Measurements from ENCODE around the gene ITGB7.
A peak's percentile ranks its signal among the peaks of the same experiment; 100 is the strongest.

ITGB7 gene

DNA sequence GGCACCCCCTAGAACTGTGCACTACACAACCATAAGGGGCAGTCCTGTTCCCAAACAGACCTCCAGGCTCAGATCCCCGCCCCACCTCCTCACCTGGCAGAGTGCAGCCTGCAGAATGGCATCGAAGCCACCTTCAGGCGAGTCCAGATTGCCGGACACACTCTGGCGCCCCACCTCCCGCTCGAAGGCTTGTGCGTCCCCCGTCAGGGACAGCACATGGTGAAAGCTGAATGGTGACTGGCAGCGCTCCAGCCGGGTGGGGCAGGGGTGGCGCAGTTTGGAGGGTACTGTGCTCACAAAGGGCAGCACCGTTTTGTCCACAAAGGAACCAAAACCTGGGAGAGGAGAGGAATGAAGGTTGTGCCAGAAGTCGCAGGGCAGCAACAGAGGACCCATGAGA lies 10.6 kb downstream of the ITGB7 start:
- no peak for DNase-seq (ENCODE audit: low spot score)

DNA sequence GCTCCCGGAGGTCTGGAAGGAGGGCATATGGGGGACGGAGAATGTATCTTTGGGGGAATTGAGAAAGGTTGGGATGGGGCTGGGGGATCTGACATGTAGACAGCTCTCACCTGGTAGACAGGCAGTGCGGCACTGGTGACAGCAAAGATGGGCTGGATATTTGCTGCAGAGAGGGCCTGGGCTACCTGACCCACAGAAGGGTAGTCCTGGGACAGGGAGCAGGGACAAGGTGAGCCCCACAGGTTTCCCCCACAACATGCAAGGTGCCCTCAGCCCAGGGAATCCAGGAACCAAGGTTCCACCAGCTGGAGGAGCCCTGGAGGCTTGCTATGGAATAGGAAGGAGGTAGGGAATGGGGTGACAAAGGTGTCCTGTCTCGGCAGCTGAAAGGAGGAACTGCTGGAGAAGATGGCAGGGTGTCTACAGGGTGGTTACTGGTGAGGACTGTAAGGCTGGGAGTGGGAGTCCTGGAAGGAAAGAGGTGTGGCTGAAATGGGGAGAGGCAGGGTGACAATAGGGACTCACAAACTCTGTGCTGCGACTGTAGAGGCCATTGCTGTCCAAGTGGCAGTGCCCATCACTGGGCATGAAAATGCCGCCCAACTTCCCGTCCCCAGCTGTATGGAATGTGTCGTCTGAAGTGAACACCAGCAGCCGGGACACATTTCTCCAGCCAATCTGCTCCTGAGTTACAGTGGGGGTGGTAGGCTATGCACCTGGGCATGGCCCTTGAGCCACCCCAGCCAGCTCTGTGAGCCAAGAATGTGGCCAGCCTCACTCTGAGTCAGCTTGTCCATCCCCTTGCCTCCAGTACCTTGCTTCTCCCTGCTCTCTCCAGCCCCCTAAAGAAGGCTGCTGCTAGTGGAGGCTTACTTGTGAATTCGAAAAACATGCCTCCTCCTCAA lies 11.3 kb downstream of the ITGB7 start:
- no peak for DNase-seq (ENCODE audit: low spot score)

DNA sequence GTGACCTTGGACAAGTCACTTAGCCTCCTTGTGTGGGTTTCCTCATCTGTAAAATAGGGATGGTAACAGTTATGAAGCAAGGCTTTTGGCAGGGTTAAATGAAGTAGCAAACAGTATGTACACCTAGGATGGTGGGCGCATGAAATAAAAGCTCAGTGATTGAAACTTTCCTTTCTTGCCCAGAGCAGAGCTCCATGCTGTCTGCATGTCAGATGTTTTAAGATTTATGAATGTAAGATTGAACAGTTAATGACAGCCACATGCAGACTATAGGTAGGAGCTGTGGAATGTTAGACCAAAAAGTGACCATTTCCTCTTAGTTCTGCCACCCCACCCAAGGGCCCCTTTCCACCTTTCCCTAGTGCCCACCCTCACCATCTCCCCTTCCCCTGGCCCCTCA lies 12.1 kb downstream of the ITGB7 start:
- no peak for DNase-seq (ENCODE audit: low spot score)

DNA sequence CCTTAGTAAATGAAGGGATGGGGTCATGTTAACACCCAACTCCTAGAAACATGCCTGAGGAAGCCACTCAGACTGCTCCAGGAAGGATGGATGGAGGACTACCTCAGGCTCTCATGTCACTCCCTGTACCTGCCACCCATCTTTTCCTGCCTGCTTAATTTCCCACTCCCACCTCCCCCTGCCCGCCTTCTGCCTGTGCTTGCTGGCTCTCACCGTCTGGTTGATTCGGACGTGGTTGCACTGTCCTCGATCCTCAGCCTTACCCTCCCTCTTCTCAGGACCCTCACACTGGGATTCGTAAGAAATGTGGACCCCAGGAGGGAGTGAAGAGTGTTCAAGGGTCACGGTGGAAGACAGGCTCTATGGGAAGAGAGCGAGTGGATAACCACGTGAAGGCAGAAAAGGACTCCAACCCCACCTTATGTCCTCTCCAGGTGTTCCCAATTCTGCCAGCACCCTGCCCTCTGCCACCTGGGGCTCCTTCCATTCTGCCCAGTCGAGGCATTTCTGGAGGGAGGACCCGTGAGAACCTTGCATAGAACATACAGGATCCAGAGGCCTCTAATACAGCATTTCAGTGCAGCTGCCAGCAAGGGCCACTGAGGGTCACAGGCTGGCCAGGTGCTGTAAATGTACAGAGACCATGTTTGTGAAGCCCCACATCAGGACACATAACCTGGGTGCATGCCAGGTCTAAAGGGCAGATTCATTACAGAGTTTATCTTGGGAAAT lies 12.9 kb downstream of the ITGB7 start:
- DNase-seq (ENCODE audit: low spot score), result no peak

DNA sequence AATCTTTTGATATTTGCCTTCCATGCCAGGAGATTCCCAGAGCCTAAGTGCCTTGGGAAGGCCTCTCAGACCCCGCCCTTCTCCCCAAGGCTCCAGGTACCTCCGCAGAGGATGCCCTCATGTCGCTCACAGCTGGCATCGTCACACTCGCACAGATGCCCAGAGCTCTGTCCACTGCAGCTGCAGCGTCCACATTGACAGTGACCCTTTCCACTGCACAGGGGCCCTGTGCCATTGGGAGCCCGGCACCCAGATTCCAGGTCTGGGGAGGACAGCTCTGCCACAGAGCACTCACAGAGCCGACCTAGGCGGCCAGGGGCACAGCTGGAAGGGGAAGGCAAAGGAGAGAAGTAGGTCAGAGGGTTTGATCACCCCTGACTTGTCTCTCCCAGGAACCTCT lies 14.0 kb downstream of the ITGB7 start:
- no peak for DNase-seq (ENCODE audit: low spot score)

DNA sequence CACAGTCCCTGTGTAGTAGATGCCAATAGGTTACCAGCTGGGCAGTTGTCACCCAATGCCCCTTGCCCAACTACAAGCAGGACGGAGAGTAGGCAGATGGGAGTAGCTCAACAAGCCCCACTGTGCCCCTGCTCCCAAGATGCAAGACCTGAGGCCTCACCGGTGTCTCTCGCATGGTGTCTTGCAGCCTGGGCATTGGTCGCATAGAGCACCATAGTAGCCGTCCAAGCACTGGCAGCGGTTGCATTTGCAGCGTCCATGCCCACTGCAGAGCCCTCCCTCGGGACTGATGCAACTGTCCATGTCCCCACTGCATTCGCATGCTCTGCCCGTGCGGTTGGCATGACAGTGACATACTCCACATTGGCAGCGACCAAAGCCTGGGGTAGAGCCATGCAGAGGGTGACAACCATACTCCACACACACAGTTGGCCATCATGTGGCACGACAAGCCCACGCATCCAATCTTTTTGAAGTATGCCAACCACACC lies 14.5 kb downstream of the ITGB7 start:
- DNase-seq (ENCODE audit: low spot score), result no peak

DNA sequence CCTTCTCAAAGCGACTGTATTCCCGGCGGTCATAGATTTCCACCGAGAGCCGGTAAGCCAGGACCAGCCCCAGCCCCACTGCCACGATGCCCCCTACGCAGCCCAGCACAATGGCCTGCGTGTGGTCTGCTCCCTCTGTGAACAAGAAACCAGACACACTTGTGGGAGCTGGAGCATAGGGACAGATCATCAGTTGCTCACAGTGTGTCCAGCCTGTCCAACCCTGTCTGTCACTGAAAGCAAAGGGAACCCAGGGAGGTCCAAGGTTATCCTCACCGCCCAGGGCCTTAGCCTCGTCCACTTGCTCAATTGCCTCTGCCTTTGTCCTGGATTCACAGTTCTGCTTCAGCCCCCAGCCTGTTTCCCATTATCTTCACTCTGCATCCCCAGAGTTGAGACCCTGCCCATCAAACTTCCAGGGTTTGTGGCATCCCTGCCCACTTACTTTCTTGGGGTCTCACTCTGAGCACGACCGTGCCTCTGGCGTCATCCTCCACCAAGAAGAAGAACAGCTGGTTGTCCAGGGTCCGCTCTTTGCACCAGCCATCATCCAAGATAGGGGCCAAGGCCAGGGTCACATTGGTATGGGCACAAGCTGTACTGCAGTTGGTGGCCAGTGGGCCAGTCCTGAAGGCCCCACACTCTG lies 15.0 kb downstream of the ITGB7 start:
- DNase-seq (ENCODE audit: low spot score), result no peak

DNA sequence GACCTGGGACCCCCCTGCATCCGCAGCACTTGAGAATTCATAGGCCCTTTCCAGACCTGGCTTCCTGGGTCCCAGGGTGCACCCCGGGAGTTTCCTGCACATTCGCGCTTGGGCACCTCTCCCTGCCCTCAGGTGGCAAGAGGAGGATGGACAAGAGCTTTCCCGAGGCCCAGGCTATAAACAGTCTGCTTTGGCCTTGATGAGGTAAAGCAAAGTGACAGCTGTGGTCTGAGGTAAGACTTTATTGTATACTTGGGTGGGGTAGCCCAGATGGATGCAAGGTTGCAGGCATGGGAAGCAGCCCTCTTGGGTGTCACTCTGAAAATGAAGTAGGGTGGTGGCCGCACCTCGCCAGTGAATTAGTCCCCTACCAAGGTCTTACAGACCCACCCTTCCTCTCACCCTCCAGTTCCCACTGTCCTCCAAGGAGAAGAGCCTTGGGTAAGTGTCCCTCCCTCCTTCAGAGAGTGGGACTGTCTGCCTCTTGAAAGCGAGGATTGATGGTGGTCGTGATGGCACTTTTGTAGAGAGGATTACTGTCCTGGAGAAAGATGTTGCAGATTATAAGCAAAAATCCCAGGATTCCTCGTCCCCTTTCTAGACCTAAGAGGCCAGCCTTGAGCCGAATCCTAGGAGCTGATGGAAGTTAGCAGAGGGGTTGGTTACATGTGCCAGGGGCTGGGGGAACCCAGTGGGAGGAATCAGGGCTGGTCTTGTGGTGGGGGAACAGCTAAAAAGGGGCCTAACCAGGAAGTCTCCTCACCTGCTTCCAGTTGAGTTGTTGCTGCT lies 15.8 kb downstream of the ITGB7 start:
- no peak for DNase-seq (ENCODE audit: low spot score)

DNA sequence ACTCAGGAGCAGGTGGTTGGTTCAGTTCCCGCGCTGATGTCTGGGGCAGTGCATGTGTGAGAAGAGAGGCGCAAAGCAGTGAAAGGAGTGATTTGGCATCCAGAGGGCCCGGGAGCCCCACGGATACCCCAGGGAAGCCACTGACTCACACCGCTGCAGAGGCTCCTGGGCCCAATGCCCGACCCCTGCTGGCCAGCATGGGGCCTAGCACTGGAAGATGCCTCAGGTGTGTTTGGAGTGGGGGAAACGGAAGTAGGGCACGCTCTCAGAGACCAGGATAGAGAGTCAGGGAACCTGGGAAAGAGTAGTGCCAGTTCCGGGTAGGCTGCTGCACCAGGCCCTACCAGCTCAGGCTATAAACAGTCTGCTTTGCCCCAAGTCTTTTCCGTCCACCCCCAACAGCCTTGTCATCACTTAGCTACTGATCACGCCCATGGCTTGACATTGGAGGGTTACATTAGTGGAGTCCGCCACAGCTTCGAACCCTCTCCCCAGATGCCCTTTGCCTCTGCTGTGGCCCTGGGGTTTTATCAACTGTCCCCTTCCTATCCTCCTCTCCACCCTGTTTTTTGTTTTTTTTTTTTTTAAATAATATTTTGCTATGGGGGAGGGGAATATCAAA lies 16.8 kb downstream of the ITGB7 start:
- peak; percentile 89 for DNase-seq (ENCODE audit: low spot score)

DNA sequence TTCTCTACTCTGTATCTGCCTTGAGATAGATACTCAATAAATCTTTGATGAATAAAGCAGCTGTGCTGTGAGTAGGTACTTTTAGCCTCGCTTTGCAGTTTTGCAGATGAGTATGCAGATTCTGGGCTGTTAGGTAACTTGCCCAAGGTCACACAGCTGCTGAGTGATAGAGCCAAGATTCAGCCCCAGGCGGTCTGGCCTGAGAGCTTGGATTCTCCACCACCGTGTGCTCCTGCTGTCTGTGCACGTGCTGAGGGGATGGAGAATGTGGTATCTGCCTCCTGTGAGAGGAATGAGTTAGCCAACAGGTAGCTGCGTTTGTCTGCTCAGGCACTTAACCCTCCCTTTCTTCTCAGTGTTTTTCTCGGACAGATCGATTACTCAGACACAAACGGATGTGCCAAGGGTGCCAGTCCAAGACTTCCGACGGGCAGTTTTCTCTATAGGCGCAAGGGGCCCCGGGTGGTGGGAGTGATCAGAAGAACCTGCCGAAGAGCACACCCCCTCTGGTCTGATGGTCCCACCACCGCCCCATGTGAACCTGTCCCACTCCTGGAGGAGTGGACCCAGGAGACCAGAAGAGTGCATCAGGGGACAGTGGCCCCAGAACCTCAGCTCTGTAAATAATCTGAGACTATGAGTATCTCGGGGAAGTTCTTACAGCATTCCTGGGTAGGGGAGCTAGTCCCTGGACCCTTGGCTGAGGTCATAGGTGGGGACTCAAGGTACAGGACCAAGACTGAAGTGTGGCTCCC lies 19.7 kb downstream of the ITGB7 start:
- no peak for DNase-seq (ENCODE audit: low spot score)

DNA sequence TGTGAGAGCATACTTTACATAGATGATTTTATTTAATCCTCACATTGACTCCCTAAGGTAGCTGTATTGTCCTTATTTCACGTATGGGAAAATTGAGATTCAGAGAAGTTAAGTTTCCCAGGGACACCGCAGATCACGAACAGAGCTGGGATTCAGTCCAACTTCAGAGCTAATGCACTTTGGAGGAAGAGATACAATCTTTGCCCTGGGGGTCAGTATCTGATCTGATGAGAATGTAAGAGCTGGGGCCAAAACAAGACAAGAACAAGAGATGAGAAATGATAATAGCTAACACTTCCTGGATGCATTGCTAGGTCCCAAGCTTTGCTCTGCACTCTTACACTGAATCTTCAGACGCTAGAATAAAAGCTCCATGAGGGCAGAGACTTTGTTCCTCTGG lies 20.3 kb downstream of the ITGB7 start:
- DNase-seq (ENCODE audit: low spot score), result no peak

DNA sequence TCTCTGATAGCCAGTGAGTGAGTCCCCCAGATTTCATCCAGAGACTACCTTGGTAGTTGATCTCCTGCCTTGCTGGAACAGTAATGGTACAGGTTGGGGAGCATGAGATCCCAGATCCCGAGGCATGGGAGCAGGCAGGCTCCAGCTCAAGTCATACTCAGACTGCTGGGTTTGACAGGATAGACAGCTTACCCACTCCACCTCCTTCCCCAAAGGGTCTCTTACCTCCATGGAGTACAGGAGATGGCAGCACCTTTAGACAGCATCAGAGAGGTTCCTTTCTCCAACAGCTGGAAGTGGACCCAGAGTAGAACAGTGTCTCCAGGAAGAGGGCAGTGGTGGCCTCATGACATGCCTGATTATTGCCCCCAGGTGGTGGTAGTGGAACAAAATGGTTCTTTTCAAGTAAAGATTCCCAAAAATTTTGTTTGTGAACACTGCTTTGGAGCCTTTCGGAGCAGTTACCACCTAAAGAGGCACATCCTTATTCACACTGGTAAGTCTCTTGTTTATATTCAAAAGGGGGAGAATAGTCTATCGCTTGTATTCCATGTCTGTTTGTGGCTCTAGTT lies 21.4 kb downstream of the ITGB7 start:
- DNase-seq (ENCODE audit: low spot score), result no peak

DNA sequence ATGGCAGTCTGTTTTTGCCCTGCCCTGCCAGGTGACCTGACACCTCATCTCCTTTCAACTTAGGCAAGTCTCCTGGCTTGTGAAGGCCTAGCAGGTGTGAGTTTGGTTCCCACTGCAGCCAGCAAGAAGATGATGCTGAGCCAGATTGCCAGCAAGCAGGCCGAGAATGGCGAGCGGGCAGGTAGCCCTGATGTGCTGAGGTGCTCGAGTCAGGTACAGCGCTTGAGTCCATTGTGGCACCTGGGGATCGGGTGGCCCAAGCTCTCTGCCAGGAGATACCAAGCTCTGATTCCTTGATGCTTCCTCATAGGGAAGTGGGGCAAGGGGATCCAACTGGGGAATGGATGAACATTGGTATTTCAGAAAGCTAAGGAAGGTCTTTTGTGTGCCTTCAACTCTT lies 22.2 kb downstream of the ITGB7 start:
- no peak for DNase-seq (ENCODE audit: low spot score)

DNA sequence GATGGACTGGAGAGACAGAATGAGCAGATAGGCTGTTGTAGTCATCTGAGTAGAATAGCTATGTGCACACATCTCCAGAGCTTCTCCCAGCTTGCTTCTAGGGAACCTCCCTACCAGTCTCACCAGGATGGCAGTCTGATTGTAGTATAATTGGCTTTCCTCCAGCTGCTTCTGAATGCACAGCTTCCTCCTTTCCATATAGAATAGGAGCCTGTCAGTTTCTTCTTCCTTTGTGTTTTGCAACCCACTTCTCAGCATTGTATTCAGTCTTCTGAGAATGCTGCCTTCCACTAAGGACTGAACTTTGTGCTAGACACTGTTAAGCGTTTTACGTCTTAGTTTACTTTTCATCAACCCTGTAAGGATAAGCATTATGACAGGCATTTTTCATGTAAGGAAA lies 24.1 kb downstream of the ITGB7 start:
- DNase-seq (ENCODE audit: low spot score), result no peak

DNA sequence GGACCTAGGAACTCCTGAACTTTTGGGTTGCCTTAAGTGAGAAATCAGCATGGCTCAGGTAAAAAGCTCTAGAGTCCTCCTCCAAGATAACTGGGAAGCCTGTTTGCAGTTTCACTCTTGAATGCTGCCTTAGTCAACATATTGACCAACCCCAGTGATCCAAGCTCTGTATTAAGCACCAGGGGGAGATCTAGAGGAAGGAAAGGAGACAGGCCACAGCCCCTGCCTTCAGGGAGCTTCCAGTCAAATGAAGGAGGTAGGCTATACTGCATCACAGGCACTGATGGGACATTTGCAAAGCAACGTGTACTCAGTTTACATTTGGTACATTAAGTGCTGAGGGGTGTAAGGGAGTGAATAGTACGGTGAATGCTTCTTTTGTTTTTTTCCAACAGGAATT lies 25.1 kb downstream of the ITGB7 start:
- no peak for DNase-seq (ENCODE audit: low spot score)

DNA sequence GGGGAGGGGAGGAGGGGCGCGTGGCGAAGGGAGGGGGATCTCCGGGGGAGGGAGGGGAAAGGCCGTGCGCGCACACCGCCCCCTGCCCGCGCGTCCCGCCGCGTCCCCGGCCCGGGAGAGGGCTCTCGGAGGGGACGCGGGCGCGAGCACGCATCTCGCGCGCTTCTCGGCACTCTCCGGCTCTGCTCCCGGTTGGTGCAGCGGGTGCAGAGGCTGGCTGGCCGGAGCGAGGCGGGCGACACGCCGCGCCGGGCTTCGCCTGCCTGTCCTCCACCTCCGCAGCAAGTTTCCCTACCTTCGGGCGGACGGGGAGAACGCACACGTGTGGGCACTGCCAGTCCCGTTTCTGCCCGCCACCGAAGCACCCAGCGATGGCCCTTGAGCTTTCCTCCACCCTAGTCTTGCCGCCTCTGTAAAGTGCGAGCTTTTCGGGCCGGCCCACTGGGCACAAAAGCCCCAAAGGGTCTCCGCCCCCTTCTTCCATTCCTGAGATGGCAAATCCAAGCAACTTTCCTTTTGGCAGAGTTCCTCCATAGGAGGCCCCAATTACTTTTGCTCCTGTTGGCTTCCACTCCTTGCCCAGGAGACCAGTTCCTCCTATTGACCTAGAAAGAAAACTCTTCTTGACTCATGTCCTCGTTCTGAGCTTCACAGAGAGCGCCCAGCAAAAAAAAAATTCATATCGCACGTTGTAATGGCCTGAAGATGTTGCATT lies 26.0 kb downstream of the ITGB7 start:
- DNase-seq (ENCODE audit: low spot score), result peak; percentile 96

DNA sequence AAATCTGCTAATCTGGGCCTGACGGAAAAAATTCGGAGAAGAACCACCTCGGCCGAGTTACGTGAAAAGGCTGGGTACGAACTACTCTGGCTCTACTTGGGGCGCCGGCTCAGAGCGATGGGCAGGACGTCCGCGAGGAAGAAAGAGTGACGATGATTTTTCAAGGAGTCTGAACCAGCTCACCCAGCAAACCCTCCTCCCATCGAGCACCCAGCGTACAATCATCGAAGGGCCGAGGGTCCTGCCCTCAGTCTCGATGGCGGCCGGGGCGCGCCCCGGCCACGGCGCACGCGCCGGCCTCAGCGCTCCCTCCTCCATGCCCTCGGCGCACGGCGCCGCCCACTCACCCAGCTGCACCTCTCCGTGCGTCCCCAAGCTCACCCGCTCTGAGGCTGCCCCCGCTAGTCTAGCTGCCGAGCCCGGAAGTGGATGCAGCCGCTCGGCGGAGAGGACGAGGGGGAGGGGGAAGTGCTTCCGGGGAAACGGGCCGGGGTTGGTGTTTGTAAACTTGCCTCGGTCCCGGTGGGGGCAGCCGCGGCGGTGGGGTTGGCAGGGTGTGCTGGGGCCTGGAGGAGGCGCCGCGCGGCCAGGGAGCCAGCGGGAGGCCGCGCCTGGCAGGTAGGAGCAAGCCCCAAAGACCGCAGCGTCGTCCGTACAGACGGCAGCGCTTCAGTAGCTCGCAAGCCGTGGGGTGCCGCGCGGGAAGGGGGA lies 26.7 kb downstream of the ITGB7 start, which contains the start of the genes CSAD and ZNF740:
TSS of gene CSAD (minus strand) at position 706 of the 711 bp plus-strand sequence. CDS start 7,455 bp downstream, outside the sequence.
TSS of gene ZNF740 (plus strand) at position 503 of the 711 bp plus-strand sequence. CDS start 1,262 bp downstream, outside the sequence.
- DNase-seq (ENCODE audit: low spot score), result peak; percentile 98

DNA sequence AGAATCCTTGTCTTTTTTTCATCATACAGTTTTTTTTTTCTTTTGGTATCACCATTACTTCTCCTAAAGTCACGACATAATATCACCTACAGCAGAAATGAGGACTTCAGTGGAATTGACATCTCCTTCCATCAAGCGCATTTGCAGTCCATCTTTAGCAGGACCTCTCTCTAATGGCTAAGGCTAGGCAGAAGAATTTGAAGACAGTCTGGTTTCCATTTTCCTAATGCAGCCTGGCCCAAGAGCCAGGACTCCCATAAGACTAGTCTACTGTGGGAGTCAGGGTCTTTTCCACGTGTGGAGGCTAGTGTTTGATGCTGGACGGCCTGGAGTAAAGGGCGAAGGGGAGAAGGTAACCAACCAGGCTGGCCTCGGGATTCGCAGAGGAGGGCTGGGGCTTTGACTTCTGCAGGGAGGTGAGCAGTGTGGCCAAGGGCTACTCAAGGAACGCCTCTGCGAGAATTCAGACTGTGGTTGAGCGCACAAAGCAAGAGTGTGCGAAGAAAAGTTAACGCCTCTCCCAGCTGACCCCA lies 27.3 kb downstream of the ITGB7 start:
- DNase-seq (ENCODE audit: low spot score), result peak; percentile 36

All from iPS-NIHi11 (cell line).